Panc1 (cell line): ENCODE data around the gene PTPN23. TPM values are rescaled to one million over a fixed set of nuclear protein-coding genes. Genes with fewer than 3 reads are reported as not detected.

Experiments used
- ATAC-seq: fragments of 200-7000 bp; cut with Tn5 transposase; 2 replicates; pipeline ENCODE4 v1.9.1; 2020; ENCODE audit warnings: mild to moderate bottlenecking, moderate library complexity
- BruUV-seq: library from RNA; stranded (reverse); fragments of 400-500 nt; replicated peaks from 2 replicates; lab custom pipeline; 2021; lab: Mats Ljungman, UMichigan
- CTCF ChIA-PET: fragments of 300-600 bp; sonication (Branson Sonifier 250); formaldehyde crosslinking; loops from one replicate; lab custom pipeline; 2022; ENCODE audit warnings: antibody characterized with exemption; lab: Charles Lee
- POLR2A ChIA-PET: fragments of 300-600 bp; sonication (Branson Sonifier 250); formaldehyde crosslinking; loops from one replicate; lab custom pipeline; 2022; ENCODE audit warnings: antibody characterized with exemption; lab: Charles Lee
- DNase-seq: peaks from one replicate; pipeline ENCODE4 v3.0.0-alpha.2; 2010; ENCODE audit warnings: low read depth, low spot score
- H3K27ac ChIP-seq: 2 replicates; pipeline ENCODE4 v1.5.1; 2011; ENCODE audit warnings: mild to moderate bottlenecking, low read length, inconsistent platforms
- H3K27me3 ChIP-seq: fragments of 200-500 bp; sonication (Bioruptor generic); 2 replicates; pipeline ENCODE4 v1.6.0; 2014; ENCODE audit warnings: low read length, inconsistent platforms; ENCODE audit not compliant: control insufficient read depth, insufficient read depth
- H3K36me3 ChIP-seq: fragments of 200-500 bp; sonication (Bioruptor generic); 2 replicates; pipeline ENCODE4 v1.5.1; 2014; ENCODE audit warnings: inconsistent platforms, mild to moderate bottlenecking, low read length, moderate library complexity; ENCODE audit not compliant: control insufficient read depth, insufficient read depth
- H3K4me1 ChIP-seq: 2 replicates; pipeline ENCODE4 v1.5.1; 2011; ENCODE audit warnings: inconsistent platforms, mild to moderate bottlenecking, low read length, moderate library complexity; ENCODE audit not compliant: control insufficient read depth, insufficient read depth
- H3K4me3 ChIP-seq, 2 experiments: 2 replicates each; pipeline ENCODE4 v1.5.1; 2011 to 2012; ENCODE audit warnings: low read depth in 2 of 2, low read length in 2 of 2, mild to moderate bottlenecking in 2 of 2, inconsistent platforms in 1 of 2, moderate library complexity in 1 of 2
- H3K9me3 ChIP-seq: fragments of 200-500 bp; sonication (Bioruptor generic); 2 replicates; pipeline ENCODE4 v1.5.1; 2014; ENCODE audit warnings: low read depth, mild to moderate bottlenecking, inconsistent platforms, low read length, moderate library complexity; ENCODE audit not compliant: control insufficient read depth, insufficient read depth
- POLR2AphosphoS5 ChIP-seq: IDR thresholded peaks from 2 replicates; pipeline ENCODE4 v1.6.1; 2012; ENCODE audit warnings: mild to moderate bottlenecking, low read depth, low read length, moderate library complexity
- SIN3A ChIP-seq: IDR thresholded peaks from 2 replicates; pipeline ENCODE4 v1.6.1; 2012; ENCODE audit warnings: low read depth, mild to moderate bottlenecking, low read length, moderate library complexity, borderline replicate concordance; ENCODE audit not compliant: insufficient read depth
- TCF7L2 ChIP-seq: IDR thresholded peaks from 2 replicates; pipeline ENCODE4 v1.6.1; 2011; ENCODE audit warnings: mild to moderate bottlenecking, low read depth, low read length, inconsistent platforms
- in situ Hi-C: cut with HindIII; loops from 2 replicates; pipeline ENCODE4 v1.10.0; 2016; ENCODE audit warnings: low sequenced_read_pairs, low pct_unique_long_range_greater_than_20kb
- intact Hi-C: fragments of 100-400 bp; cut with micrococcal nuclease; formaldehyde crosslinking; loops from one replicate; pipeline ENCODE4 v1.10.0; 2022; ENCODE audit not compliant: unreplicated experiment
- total RNA-seq: library from RNA; stranded (reverse); gene quantifications from one replicate; pipeline ENCODE4 v1.2.1, GENCODE V29; 2021; ENCODE audit not compliant: unreplicated experiment
- TF ChIP-seq, protein P1 (sequence below): fragments of 450-650 bp; IDR thresholded peaks from 2 replicates; pipeline ENCODE4 v1.5.1; 2017; ENCODE audit warnings: mild to moderate bottlenecking
- TF ChIP-seq, protein P2 (sequence below), 2 experiments: IDR thresholded peaks; 2 replicates each; pipeline ENCODE4 v1.6.1; 2011 to 2012; ENCODE audit warnings: low read depth in 2 of 2, control low read depth in 1 of 2, low read length in 1 of 2, mild to moderate bottlenecking in 1 of 2, moderate library complexity in 1 of 2; ENCODE audit not compliant: insufficient read depth in 1 of 2

PTPN23 gene
- total RNA-seq, 1 experiment from 2014 or later = 35.7 TPM

GRCh38 chr3:47412842-47413520 lies 32.2 kb downstream of the PTPN23 start:
- Histone ChIP-seq H3K36me3 (no peaks in the 10 kb centered on the region), H3K27me3 (no peaks in the 10 kb centered on the region)

DNA sequence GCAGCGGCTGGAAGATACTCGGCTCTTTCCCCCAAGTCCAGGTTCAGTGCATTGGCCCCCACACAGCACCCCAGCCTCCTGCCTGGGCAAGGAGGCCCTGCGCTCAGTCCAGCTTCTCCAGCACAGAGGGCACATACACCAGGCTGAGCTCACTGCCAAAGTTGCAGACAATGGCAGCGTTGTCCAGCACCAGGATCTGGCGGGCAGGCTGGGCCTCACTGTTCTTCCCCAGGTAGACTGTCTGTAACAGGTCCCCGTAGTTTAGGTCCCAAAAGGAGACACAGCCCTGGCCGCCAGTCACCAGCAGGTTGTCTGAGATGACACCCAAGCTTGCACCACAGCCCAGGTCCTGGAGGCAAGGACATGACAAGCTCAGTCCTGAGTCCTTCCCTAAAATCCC lies 32.9 kb downstream of the PTPN23 start:
- TSS peak; percentile 69 for BruUV-seq
- DNase-seq (no peak), ATAC-seq (no peak)
- in situ Hi-C loops (no loop called here), intact Hi-C loops (no loop called here)
- Histone ChIP-seq H3K4me3 (no peak overlapping the region), H3K27ac (no peak overlapping the region), H3K27me3 (no peaks in the 10 kb centered on the region), H3K36me3 (no peaks in the 10 kb centered on the region), H3K4me1 (no peaks in the 10 kb centered on the region), H3K9me3 (no peaks in the 10 kb centered on the region)
- ChIA-PET CTCF (no interaction called here), POLR2A (no interaction called here)
- TF ChIP-seq, protein P1, sequence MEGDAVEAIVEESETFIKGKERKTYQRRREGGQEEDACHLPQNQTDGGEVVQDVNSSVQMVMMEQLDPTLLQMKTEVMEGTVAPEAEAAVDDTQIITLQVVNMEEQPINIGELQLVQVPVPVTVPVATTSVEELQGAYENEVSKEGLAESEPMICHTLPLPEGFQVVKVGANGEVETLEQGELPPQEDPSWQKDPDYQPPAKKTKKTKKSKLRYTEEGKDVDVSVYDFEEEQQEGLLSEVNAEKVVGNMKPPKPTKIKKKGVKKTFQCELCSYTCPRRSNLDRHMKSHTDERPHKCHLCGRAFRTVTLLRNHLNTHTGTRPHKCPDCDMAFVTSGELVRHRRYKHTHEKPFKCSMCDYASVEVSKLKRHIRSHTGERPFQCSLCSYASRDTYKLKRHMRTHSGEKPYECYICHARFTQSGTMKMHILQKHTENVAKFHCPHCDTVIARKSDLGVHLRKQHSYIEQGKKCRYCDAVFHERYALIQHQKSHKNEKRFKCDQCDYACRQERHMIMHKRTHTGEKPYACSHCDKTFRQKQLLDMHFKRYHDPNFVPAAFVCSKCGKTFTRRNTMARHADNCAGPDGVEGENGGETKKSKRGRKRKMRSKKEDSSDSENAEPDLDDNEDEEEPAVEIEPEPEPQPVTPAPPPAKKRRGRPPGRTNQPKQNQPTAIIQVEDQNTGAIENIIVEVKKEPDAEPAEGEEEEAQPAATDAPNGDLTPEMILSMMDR = no peak
- TF ChIP-seq SIN3A (no peak), TCF7L2 (no peak), POLR2AphosphoS5 (no peak)
- TF ChIP-seq, protein P2, sequence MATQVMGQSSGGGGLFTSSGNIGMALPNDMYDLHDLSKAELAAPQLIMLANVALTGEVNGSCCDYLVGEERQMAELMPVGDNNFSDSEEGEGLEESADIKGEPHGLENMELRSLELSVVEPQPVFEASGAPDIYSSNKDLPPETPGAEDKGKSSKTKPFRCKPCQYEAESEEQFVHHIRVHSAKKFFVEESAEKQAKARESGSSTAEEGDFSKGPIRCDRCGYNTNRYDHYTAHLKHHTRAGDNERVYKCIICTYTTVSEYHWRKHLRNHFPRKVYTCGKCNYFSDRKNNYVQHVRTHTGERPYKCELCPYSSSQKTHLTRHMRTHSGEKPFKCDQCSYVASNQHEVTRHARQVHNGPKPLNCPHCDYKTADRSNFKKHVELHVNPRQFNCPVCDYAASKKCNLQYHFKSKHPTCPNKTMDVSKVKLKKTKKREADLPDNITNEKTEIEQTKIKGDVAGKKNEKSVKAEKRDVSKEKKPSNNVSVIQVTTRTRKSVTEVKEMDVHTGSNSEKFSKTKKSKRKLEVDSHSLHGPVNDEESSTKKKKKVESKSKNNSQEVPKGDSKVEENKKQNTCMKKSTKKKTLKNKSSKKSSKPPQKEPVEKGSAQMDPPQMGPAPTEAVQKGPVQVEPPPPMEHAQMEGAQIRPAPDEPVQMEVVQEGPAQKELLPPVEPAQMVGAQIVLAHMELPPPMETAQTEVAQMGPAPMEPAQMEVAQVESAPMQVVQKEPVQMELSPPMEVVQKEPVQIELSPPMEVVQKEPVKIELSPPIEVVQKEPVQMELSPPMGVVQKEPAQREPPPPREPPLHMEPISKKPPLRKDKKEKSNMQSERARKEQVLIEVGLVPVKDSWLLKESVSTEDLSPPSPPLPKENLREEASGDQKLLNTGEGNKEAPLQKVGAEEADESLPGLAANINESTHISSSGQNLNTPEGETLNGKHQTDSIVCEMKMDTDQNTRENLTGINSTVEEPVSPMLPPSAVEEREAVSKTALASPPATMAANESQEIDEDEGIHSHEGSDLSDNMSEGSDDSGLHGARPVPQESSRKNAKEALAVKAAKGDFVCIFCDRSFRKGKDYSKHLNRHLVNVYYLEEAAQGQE (IDR thresholded peaks at IDR 0.05; ENCODE audit: insufficient read depth in 1 of 2, low read depth in 2 of 2, low read length in 1 of 2) = no peak

More at GRCh38 chr3:47412842-47413520, 32.2 kb downstream of the PTPN23 start:
- ChIA-PET CTCF (interaction anchor here (0.6 kb wide), 1 partner anchor 8 kb away, joined by 7 read pairs; no protein-coding TSS in a partner anchor), POLR2A (no interaction called here)
- TF ChIP-seq POLR2AphosphoS5 = no peak
- no peak for TF ChIP-seq SIN3A
- TF ChIP-seq, protein P1 = no peak
- TF ChIP-seq, protein P2 (IDR thresholded peaks at IDR 0.05; ENCODE audit: insufficient read depth in 1 of 2, low read depth in 2 of 2, low read length in 1 of 2) = no peak
- no peak for TF ChIP-seq TCF7L2
- no peak overlapping the region for H3K27ac ChIP-seq
- ATAC-seq = no peak
- intact Hi-C loops (no loop called here), in situ Hi-C loops (no loop called here)
- H3K9me3 ChIP-seq = no peaks in the 10 kb centered on the region
- no peak overlapping the region for H3K4me3 ChIP-seq
- TSS peak; percentile 65 for BruUV-seq
- no peak for DNase-seq
- no peaks in the 10 kb centered on the region for H3K4me1 ChIP-seq
